ENCODE measurements around the gene MIGA2. TPM values are rescaled to one million over a fixed set of nuclear protein-coding genes. Genes with fewer than 3 reads are reported as not detected.

The MIGA2 gene
- total RNA-seq, 1 experiment from 2014 or later, result 23.0 TPM

DNA sequence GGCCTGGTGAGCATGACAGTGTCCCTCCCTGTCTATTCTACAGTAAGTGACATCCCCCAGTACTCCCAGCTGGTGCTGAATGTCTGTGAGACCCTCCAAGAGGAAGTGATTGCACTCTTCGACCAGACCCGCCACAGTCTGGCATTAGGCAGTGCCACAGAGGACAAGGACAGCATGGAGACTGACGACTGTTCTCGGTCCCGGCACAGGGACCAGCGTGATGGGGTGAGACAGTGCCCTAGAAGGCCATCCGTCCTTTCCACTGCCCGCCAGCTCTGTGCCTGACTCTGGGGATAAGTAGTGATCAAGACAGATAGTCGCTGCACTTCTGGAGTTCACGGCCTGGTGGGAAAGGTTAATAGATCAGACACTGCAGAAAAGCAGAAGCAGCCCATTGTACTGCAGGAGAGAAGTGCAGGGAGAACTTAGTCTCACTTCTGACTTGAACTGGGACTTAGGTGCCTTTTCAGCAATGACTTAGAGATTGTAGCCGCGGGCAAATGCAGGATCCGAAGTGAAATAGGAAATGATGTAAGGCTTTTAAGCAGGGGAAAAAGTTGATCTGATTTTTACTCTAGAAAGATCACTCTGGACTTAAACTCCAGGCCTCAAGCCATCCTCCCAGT, 36.7 kb upstream of the MIGA2 start:
- CTCF ChIA-PET, result no interaction called here

GRCh38 chr9:129001504-129002325, 34.7 kb upstream of the MIGA2 start:
- no peak for TF ChIP-seq TCF7L2 (IDR thresholded peaks at IDR 0.05; ENCODE audit: low read depth, low read length)
- no peak for TF ChIP-seq POLR2AphosphoS5 (IDR thresholded peaks at IDR 0.05; ENCODE audit: low read depth, low read length)
- TF ChIP-seq REST (IDR thresholded peaks at IDR 0.05; ENCODE audit: insufficient read depth in 1 of 2, low read depth in 2 of 2, low read length in 1 of 2), result no peak
- no peak for TF ChIP-seq SIN3A (IDR thresholded peaks at IDR 0.05; ENCODE audit: borderline replicate concordance, insufficient read depth, low read depth, low read length)
- TF ChIP-seq, protein P1, sequence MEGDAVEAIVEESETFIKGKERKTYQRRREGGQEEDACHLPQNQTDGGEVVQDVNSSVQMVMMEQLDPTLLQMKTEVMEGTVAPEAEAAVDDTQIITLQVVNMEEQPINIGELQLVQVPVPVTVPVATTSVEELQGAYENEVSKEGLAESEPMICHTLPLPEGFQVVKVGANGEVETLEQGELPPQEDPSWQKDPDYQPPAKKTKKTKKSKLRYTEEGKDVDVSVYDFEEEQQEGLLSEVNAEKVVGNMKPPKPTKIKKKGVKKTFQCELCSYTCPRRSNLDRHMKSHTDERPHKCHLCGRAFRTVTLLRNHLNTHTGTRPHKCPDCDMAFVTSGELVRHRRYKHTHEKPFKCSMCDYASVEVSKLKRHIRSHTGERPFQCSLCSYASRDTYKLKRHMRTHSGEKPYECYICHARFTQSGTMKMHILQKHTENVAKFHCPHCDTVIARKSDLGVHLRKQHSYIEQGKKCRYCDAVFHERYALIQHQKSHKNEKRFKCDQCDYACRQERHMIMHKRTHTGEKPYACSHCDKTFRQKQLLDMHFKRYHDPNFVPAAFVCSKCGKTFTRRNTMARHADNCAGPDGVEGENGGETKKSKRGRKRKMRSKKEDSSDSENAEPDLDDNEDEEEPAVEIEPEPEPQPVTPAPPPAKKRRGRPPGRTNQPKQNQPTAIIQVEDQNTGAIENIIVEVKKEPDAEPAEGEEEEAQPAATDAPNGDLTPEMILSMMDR (IDR thresholded peaks at IDR 0.05), result no peak
- no TSS peak for BruUV-seq (replicated peaks)
- H3K36me3 ChIP-seq (ENCODE audit: control insufficient read depth, insufficient read depth, low read length), result peaks cover 3% of the 10 kb centered on the region; the same call in 1 of the 2 replicates
- POLR2A ChIA-PET, result no interaction called here
- in situ Hi-C loops (cut with HindIII; ENCODE audit: low pct_unique_long_range_greater_than_20kb, low sequenced_read_pairs), result no loop called here
- ATAC-seq (no peak), DNase-seq (ENCODE audit: low read depth, low spot score) (no peak)
- intact Hi-C loops (cut with micrococcal nuclease; ENCODE audit: unreplicated experiment), result no loop called here
- CTCF ChIA-PET, result no interaction called here
- H3K4me1 ChIP-seq (ENCODE audit: control insufficient read depth, insufficient read depth, low read length), result no peaks in the 10 kb centered on the region
- no peaks in the 10 kb centered on the region for H3K9me3 ChIP-seq (ENCODE audit: control insufficient read depth, insufficient read depth, low read depth, low read length)
- no peak overlapping the region for H3K4me3 ChIP-seq (ENCODE audit: low read depth in 2 of 2, low read length in 2 of 2)
- H3K27ac ChIP-seq (ENCODE audit: low read length), result no peak overlapping the region
- no peaks in the 10 kb centered on the region for H3K27me3 ChIP-seq (ENCODE audit: control insufficient read depth, insufficient read depth, low read length)

More for the DNA sequence above, 36.7 kb upstream of the MIGA2 start:
- intact Hi-C loops (cut with micrococcal nuclease; ENCODE audit: unreplicated experiment) (no loop called here), in situ Hi-C loops (cut with HindIII; ENCODE audit: low pct_unique_long_range_greater_than_20kb, low sequenced_read_pairs) (no loop called here)
- no peaks in the 10 kb centered on the region for H3K4me1 ChIP-seq (ENCODE audit: control insufficient read depth, insufficient read depth, low read length)
- ATAC-seq, result no peak
- H3K4me3 ChIP-seq (ENCODE audit: low read depth in 2 of 2, low read length in 2 of 2), result no peak overlapping the region
- POLR2A ChIA-PET, result no interaction called here
- no peak overlapping the region for H3K27ac ChIP-seq (ENCODE audit: low read length)
- peaks cover 3% of the 10 kb centered on the region; the same call in 1 of the 2 replicates for H3K36me3 ChIP-seq (ENCODE audit: control insufficient read depth, insufficient read depth, low read length)
- H3K9me3 ChIP-seq (ENCODE audit: control insufficient read depth, insufficient read depth, low read depth, low read length), result no peaks in the 10 kb centered on the region
- H3K27me3 ChIP-seq (ENCODE audit: control insufficient read depth, insufficient read depth, low read length), result no peaks in the 10 kb centered on the region
- BruUV-seq (replicated peaks), result no TSS peak
- no peak for TF ChIP-seq SIN3A (IDR thresholded peaks at IDR 0.05; ENCODE audit: borderline replicate concordance, insufficient read depth, low read depth, low read length)
- no peak for TF ChIP-seq TCF7L2 (IDR thresholded peaks at IDR 0.05; ENCODE audit: low read depth, low read length)
- TF ChIP-seq, protein P1 (IDR thresholded peaks at IDR 0.05), result no peak
- no peak for TF ChIP-seq REST (IDR thresholded peaks at IDR 0.05; ENCODE audit: insufficient read depth in 1 of 2, low read depth in 2 of 2, low read length in 1 of 2)
- TF ChIP-seq POLR2AphosphoS5 (IDR thresholded peaks at IDR 0.05; ENCODE audit: low read depth, low read length), result no peak
- no peak for DNase-seq (ENCODE audit: low read depth, low spot score)

Data from Panc1 (cell line).